ENCODE results near the gene TREH. TPM values are rescaled to one million over a fixed set of nuclear protein-coding genes. Genes with fewer than 3 reads are reported as not detected.
"Not testable (repeated sequence)": the region's sequence is repeated elsewhere in the genome, so short reads cannot be mapped to it uniquely, and the experiment has no call there.

TREH gene
- total RNA-seq, 1 donor from 2014 or later = not detected

GRCh38 chr11:118703563-118704106 lies 24.2 kb upstream of the TREH start:
- intact Hi-C loops (cut with DNase I) = no loop called here
- DNase-seq (no peak), ATAC-seq (ENCODE audit: poor library complexity) (peak; percentile 51)

- intact Hi-C loops (cut with DNase I) = no loop called here
- no peak for ATAC-seq (ENCODE audit: poor library complexity)
Observed at GRCh38 chr11:118699506-118700220, 20.2 kb upstream of the TREH start.

GRCh38 chr11:118697346-118697745 lies 17.9 kb upstream of the TREH start:
- intact Hi-C loops (cut with DNase I) = no loop called here
- DNase-seq (no peak), ATAC-seq (ENCODE audit: poor library complexity) (no peak)

More at GRCh38 chr11:118699506-118700220, 20.2 kb upstream of the TREH start:
- no peak for DNase-seq

DNA sequence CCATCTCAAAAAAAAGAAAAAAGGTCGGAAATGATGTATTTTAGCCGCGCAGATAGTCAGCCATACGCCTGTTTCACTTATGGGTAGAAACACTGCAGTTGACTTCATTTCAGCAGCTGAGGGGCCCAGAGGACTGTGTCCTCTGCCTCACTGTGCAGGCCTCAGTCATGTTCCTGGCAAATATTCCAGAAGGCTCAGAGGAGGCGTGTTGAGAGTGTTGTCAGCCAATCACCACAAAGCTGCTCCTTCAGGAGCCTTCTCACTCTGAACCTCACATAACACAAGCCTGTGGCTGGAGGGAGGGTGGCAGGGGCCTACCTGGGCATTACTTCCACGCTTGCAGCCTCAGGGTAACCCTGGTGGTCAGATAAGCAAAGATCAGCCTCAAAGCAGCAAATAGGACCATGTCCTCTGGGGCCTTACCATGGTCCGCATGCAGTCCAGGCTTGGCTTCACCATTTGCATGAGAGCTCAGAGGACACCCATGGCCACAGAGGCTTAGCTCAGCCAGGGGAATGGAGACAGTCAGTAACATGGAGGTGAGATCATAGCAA lies 17.3 kb upstream of the TREH start:
- intact Hi-C loops (cut with DNase I) = no loop called here
- DNase-seq = no peak
- no peak for ATAC-seq (ENCODE audit: poor library complexity)

GRCh38 chr11:118694771-118695170 lies 15.3 kb upstream of the TREH start:
- no peak for ATAC-seq (ENCODE audit: poor library complexity)
- DNase-seq = no peak
- intact Hi-C loops (cut with DNase I) = loop anchor here (5.0 kb wide), 1 partner anchor 263 kb away; the partner anchor contains the start of gene UPK2

DNA sequence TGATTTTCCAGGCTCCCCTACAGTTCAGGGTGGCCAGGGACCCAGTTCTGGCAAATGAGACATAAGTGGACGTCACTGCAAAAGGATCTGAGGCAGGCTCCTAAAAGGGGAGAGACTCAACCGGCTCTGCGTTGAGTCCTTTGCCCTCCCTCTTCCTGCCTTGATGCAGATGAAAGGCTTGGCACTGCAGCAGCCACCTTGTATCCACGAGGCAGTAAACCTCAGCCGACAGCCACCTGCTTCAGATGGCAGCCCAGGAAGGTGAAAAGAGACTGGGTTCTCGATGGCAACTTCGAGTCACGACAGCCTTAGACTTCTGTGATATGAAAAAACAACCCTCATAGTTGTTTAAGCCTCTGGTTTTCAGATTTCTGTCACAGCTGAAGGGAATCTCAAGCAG lies 14.7 kb upstream of the TREH start:
- no peak for ATAC-seq (ENCODE audit: poor library complexity)
- intact Hi-C loops (cut with DNase I) = loop anchor here (5.0 kb wide), 1 partner anchor 263 kb away; the partner anchor contains the start of gene UPK2
- DNase-seq = no peak

- intact Hi-C loops (cut with DNase I) = loop anchor here (5.0 kb wide), 1 partner anchor 265 kb away; the partner anchor contains the start of gene UPK2
- DNase-seq = no peak
Observed at GRCh38 chr11:118691926-118692830, 12.7 kb upstream of the TREH start.

DNA sequence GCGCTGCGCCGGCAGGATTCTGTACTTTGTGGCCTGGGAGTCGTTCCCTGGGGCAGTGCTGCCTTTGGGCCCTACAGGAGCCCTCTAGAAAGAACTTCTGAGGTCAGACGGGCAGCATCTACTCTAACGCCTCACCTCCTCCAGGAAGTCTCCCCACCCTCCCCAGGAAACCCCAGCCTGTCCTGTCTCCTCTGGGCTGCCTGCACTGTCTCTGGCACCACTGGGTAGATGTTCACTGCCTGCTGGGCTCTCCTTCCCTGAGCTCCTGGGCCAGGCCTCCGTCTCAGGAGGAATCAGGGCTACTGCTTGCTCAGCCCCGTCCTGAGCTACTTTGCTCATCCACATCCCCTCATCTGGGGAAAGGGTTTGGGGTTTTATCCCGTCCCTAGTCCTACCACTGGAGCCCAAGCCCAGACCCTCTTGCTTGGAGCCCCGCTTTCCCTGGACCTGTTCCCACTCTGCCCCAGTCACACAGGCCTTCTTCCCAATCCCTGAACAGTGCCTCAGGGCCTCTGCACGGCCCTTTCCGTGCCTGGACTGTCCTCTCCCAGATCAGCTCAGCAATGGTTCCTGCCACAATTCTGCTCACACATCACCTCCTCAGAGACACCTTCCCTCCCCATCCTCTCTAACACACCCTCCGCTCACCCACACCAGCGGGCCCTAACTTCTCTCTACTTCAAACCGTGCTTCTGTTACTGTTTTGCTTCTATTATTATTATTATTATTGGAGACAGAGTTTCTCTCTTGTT lies 11.3 kb upstream of the TREH start:
- ATAC-seq (ENCODE audit: poor library complexity) = no peak
- intact Hi-C loops (cut with DNase I) = loop anchor here (5.0 kb wide), 1 partner anchor 267 kb away; the partner anchor contains the start of gene UPK2
- no peak for DNase-seq

More at GRCh38 chr11:118691926-118692830, 12.7 kb upstream of the TREH start:
- ATAC-seq (ENCODE audit: poor library complexity) = no peak

DNA sequence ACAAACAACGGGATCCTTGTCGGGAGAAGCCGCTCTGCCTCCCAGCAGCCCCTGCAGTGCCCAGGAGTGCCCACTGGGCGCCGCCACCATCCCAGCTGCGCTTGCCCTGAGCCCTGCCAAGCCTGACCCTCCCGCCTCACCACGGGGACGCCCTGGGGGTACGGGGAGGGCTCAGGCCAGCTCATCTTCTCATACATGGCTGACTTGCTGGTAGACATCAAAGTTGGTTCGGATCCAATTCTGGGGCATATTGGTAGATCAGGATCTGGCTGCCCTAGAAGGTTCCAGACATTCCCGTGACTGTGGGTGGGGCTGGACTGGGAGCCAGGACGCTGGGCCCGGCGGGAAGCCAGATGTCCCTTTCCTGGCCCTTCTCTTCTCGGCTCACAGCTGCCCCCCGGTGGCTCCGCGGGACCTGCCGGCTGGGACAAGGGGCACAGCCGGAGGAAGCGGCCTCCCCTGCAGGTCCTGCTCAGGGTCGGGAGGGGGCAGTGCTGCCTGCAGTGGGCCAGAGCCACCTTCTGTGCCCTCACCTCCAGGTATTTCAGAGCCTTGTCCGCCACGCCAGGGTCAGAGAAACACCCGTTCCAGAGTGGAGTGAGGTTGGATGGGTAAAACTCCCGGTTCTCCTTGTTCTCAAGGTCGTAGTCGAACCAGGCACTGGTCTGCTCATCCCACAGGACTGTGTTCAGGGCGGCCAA lies 10.6 kb upstream of the TREH start:
- ATAC-seq (ENCODE audit: poor library complexity) = peak; percentile 97
- peak; percentile 98 for DNase-seq
- intact Hi-C loops (cut with DNase I) = loop anchor here (5.0 kb wide), 1 partner anchor 267 kb away; the partner anchor contains the start of gene UPK2

DNA sequence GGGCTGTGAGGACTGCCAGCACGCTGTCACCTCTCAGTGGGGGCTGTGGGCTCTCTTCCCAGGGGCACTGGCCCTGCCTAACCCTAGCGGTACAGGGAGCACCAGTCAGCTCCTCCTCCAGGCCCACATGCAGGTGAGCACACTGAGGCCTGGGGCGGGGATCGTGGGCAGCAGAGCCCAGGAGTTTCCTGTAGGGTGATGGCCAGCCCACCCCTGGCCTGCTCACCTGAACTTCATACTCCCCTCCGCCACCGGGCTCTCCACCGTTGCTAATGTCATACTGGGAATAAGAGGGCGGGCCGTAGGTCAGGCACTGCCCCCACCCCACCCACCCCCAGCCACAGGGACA lies 10.0 kb upstream of the TREH start:
- intact Hi-C loops (cut with DNase I) = no loop called here
- ATAC-seq (ENCODE audit: poor library complexity) (peak; percentile 18), DNase-seq (no peak)

- intact Hi-C loops (cut with DNase I) = no loop called here
- no peak for DNase-seq
- no peak for ATAC-seq (ENCODE audit: poor library complexity)
Observed at GRCh38 chr11:118688851-118689502, 9.5 kb upstream of the TREH start.

- intact Hi-C loops (cut with DNase I) = not testable (repeated sequence)
Observed at GRCh38 chr11:118688339-118688738, 8.9 kb upstream of the TREH start.

GRCh38 chr11:118687906-118688305 lies 8.5 kb upstream of the TREH start:
- intact Hi-C loops (cut with DNase I) = no loop called here

More at GRCh38 chr11:118688339-118688738, 8.9 kb upstream of the TREH start:
- DNase-seq; ATAC-seq (ENCODE audit: poor library complexity): not testable (repeated sequence)

DNA sequence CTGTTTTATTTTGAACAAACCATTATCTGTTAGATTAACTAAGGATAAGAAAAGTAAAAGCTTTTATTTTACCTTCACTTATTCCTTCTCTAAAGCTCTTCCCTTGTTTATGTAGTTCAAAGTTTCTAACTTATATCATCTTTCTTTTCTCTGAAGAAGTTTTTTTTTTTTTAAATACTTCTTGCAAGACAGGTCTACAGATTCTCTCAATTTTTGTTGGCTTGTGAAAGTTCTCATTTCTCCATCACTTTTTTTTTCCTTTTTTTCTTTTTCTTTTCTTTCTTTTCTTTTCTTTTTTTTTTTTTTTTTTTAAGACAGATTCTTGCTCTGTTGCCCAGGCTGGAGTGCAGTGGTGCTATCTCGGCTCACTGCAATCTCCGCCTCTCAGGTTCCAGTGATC lies 4.7 kb upstream of the TREH start:
- ATAC-seq (ENCODE audit: poor library complexity) = no peak
- intact Hi-C loops (cut with DNase I) = no loop called here
- no peak for DNase-seq

More at GRCh38 chr11:118687906-118688305, 8.5 kb upstream of the TREH start:
- no peak for DNase-seq
- no peak for ATAC-seq (ENCODE audit: poor library complexity)

DNA sequence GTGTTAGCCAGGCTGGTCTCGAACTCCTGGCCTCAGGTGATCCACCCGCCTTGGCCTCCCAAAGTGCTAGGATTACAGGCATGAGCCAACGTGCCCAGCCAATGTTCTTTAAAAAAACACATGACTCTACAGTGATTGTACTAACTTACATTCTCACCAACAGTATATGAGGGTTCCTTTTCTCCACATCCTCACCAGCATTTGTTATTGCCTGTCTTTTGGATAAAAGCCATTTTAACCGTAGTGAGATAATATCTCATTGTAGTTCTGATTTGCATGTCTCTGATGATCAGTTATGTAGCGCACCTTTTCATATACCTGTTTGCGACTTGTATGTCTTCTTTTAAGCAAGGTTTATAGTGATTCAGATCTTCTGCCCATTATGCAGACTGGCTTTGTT lies 3.5 kb upstream of the TREH start:
- DNase-seq; intact Hi-C loops (cut with DNase I); ATAC-seq (ENCODE audit: poor library complexity): not testable (repeated sequence)

GRCh38 chr11:118682372-118682771 lies 2.9 kb upstream of the TREH start:
- no peak for ATAC-seq (ENCODE audit: poor library complexity)
- DNase-seq = no peak
- intact Hi-C loops (cut with DNase I) = no loop called here

DNA sequence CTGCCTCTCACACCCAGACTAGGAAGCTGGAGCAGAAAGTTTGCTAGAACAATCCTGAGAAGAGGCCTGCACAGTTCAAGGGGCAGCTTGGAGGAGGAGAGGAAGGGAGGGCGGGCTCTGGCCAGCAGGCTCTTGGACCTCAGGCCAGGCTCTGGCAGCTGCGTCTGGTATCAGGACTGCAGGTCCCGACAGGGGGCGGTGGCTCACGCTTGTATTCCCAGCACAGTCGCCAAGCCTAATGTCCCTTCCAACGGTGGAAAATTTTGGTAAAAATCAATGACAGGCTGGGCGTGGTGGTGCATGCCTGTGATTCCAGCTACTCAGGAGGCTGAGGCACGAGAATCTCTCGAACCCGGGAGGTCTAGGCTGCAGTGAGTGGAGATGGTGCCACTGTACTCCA lies 542 bp downstream of the TREH start:
- ATAC-seq (ENCODE audit: poor library complexity) (peak; percentile 69), DNase-seq (peak; percentile 72)
- intact Hi-C loops (cut with DNase I) = not testable (repeated sequence)

Data from Right ventricle myocardium superior (tissue), 1 donor.